GM19452 (cell line): ENCODE data around the gene NDUFB2.
A peak's percentile ranks its signal among the peaks of the same experiment; 100 is the strongest.
"Not testable (repeated sequence)": the region's sequence is repeated elsewhere in the genome, so short reads cannot be mapped to it uniquely, and the experiment has no call there.

Experiments used
- ATAC-seq: cut with Tn5 transposase; IDR thresholded peaks from one replicate; pipeline ENCODE4 v1.9.1; 2021; ENCODE audit not compliant: unreplicated experiment

Gene NDUFB2

GRCh38 chr7:140696680-140697446, at the start of gene NDUFB2:
Gene NDUFB2, plus strand, starts transcription at chr7:140696708. Its CDS starts 37 bp downstream, at chr7:140696745.
- ATAC-seq, result peak; percentile 94

- peak; percentile 84 for ATAC-seq
These were observed 49.4 kb upstream of the NDUFB2 start for GRCh38 chr7:140646931-140647647.

GRCh38 chr7:140649556-140650205, 46.8 kb upstream of the NDUFB2 start:
- no peak for ATAC-seq

- no peak for ATAC-seq
These were observed 46.1 kb upstream of the NDUFB2 start for GRCh38 chr7:140650367-140650766.

- ATAC-seq, result no peak
These were observed 43.0 kb upstream of the NDUFB2 start for GRCh38 chr7:140653319-140654108.

- no peak for ATAC-seq
These were observed 42.5 kb upstream of the NDUFB2 start for GRCh38 chr7:140654109-140654387.

- ATAC-seq, result no peak
These were observed 41.8 kb upstream of the NDUFB2 start for GRCh38 chr7:140654661-140655060.

GRCh38 chr7:140655511-140656408, 40.7 kb upstream of the NDUFB2 start:
- ATAC-seq, result no peak

GRCh38 chr7:140656548-140657515, 39.7 kb upstream of the NDUFB2 start:
- peak; percentile 91 for ATAC-seq

- no peak for ATAC-seq
These were observed 38.6 kb upstream of the NDUFB2 start for GRCh38 chr7:140657891-140658290.

GRCh38 chr7:140659856-140660255, 36.7 kb upstream of the NDUFB2 start:
- no peak for ATAC-seq

GRCh38 chr7:140661124-140661523, 35.4 kb upstream of the NDUFB2 start:
- ATAC-seq, result no peak

- not testable (repeated sequence) for ATAC-seq
These were observed 33.6 kb upstream of the NDUFB2 start for GRCh38 chr7:140662938-140663337.

GRCh38 chr7:140667476-140667875, 29.0 kb upstream of the NDUFB2 start:
- ATAC-seq, result no peak

- ATAC-seq, result no peak
These were observed 27.9 kb upstream of the NDUFB2 start for GRCh38 chr7:140668641-140669040.

- ATAC-seq, result no peak
These were observed 27.2 kb upstream of the NDUFB2 start for GRCh38 chr7:140669352-140669751.

- ATAC-seq, result not testable (repeated sequence)
These were observed 26.6 kb upstream of the NDUFB2 start for GRCh38 chr7:140669862-140670261.

- no peak for ATAC-seq
These were observed 26.1 kb upstream of the NDUFB2 start for GRCh38 chr7:140670343-140670935.

- no peak for ATAC-seq
These were observed 24.5 kb upstream of the NDUFB2 start for GRCh38 chr7:140671966-140672365.
